Stomach (tissue), 4 donors: ENCODE measurements around the gene MT2A.

Experiments
- EP300 ChIP-seq: sonication (generic); formaldehyde crosslinking; IDR thresholded peaks from one replicate; pipeline ENCODE4 v1.6.1; 2017; ENCODE audit warnings: antibody characterized with exemption
- POLR2A ChIP-seq, 4 donors: fragments of 450-650 bp; IDR thresholded peaks; one replicate each; pipeline ENCODE4 v1.6.1; 2016; ENCODE audit warnings: antibody characterized with exemption in 4 of 4, control low read depth in 2 of 4, mild to moderate bottlenecking in 1 of 4, moderate library complexity in 1 of 4
- POLR2AphosphoS5 ChIP-seq, 3 donors: sonication (generic); formaldehyde crosslinking; IDR thresholded peaks; one replicate each; pipeline ENCODE4 v1.6.1; 2016; ENCODE audit warnings: antibody characterized with exemption in 3 of 3
- TF ChIP-seq, protein P1 (sequence below), 7 experiments: fragments of 450-650 bp in 4 of 7; fragments of 200-600 bp in 3 of 7; sonication (generic) in 3 of 7; IDR thresholded peaks; one replicate each; pipeline ENCODE4 v1.5.1; 2016 to 2019; ENCODE audit warnings: antibody characterized with exemption in 7 of 7, control low read depth in 2 of 7, mild to moderate bottlenecking in 1 of 7

GRCh38 chr16:56574625-56575024 lies 33.8 kb upstream of the MT2A start:
- TF ChIP-seq, protein P1, sequence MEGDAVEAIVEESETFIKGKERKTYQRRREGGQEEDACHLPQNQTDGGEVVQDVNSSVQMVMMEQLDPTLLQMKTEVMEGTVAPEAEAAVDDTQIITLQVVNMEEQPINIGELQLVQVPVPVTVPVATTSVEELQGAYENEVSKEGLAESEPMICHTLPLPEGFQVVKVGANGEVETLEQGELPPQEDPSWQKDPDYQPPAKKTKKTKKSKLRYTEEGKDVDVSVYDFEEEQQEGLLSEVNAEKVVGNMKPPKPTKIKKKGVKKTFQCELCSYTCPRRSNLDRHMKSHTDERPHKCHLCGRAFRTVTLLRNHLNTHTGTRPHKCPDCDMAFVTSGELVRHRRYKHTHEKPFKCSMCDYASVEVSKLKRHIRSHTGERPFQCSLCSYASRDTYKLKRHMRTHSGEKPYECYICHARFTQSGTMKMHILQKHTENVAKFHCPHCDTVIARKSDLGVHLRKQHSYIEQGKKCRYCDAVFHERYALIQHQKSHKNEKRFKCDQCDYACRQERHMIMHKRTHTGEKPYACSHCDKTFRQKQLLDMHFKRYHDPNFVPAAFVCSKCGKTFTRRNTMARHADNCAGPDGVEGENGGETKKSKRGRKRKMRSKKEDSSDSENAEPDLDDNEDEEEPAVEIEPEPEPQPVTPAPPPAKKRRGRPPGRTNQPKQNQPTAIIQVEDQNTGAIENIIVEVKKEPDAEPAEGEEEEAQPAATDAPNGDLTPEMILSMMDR (IDR thresholded peaks at IDR 0.05): no peak
- TF ChIP-seq POLR2A (IDR thresholded peaks at IDR 0.05) (no peak), POLR2AphosphoS5 (IDR thresholded peaks at IDR 0.05) (no peak), EP300 (no peak)
